HL-60 (cell line): Measurements from ENCODE around the gene SBF1.

Experiments
- CTCF ChIP-seq: IDR thresholded peaks from one replicate; pipeline ENCODE4 v1.5.1; 2011; ENCODE audit warnings: low read length, control low read depth, inconsistent platforms; ENCODE audit not compliant: insufficient read depth
- GABPA ChIP-seq: IDR thresholded peaks from 2 replicates; pipeline ENCODE4 v1.6.1; 2012; ENCODE audit warnings: low read depth
- POLR2AphosphoS5 ChIP-seq: IDR thresholded peaks from 2 replicates; pipeline ENCODE4 v1.6.1; 2012; ENCODE audit warnings: low read depth
- REST ChIP-seq: IDR thresholded peaks from 2 replicates; pipeline ENCODE4 v1.6.1; 2012; ENCODE audit warnings: low read depth; ENCODE audit not compliant: insufficient replicate concordance
- SPI1 ChIP-seq: IDR thresholded peaks from 2 replicates; pipeline ENCODE4 v1.6.1; 2012; ENCODE audit warnings: low read depth, mild to moderate bottlenecking, borderline replicate concordance

DNA sequence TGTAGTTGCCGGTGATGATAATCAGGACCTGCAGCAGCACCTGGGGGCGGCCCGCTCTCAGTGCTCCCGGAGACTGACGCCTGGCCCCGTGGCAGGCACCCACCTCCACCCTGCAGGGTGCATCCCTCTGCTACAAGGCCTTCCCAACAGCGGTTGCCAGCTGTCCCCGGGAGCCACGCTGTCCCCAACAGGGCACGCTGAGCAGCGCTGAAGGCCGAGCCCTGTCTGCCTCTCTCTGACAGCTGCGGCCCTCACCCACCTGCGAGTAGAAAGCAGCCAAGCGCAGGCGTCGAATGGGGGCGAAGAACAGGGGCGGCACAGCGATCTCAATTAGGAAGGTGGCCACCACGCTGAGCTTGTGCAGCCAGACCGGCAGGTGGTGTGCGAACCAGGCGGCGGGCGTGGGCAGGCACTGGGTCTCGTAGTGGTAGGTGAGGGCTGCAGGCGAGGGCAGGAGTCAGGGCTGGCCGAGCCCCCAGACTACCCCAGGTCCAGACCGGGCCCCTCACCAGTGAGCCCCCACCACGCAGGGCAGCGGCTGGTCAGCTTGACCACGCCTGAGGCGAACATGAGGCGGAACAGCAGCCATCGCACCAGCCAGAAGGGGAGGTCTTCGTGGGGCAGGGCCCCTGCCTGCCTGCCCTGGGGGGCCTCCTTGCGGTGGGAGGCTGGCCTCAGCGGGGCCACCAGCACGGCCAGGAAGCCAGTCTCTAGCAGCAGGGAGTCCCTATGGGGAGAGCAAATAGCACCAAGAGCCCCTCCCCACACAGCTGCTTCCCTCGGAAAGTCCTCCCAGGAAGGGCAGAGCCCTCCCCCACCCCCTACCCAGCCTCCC, 31.2 kb upstream of the SBF1 start:
- TF ChIP-seq REST (no peak), CTCF (no peak), POLR2AphosphoS5 (no peak), SPI1 (no peak), GABPA (no peak)
